Activated CD4-positive, alpha-beta memory T cell treated with anti-CD3 and anti-CD28 coated beads for 36 hours (primary cell): Measurements from ENCODE around the gene ADAMTS13. TPM values are rescaled to one million over a fixed set of nuclear protein-coding genes. Genes with fewer than 3 reads are reported as not detected.

Experiments used
- CTCF ChIA-PET: fragments of 350-600 bp; sonication (Branson Sonifier 250); formaldehyde crosslinking; loops from one replicate; lab custom pipeline; 2021; ENCODE audit warnings: antibody characterized with exemption, inconsistent platforms; lab: Charles Lee
- POLR2A ChIA-PET: fragments of 350-600 bp; sonication (Branson Sonifier 250); formaldehyde crosslinking; loops from one replicate; lab custom pipeline; 2021; ENCODE audit warnings: antibody characterized with exemption; lab: Charles Lee
- DNase-seq: peaks from one replicate; pipeline ENCODE4 v3.0.0-alpha.2; 2020
- H3K27ac Mint-ChIP-seq: one replicate; pipeline ENCODE4 v1.8.0; 2021; ENCODE audit warnings: mixed read lengths
- H3K27me3 Mint-ChIP-seq: one replicate; pipeline ENCODE4 v1.8.0; 2021; ENCODE audit warnings: mixed read lengths
- H3K36me3 Mint-ChIP-seq: one replicate; pipeline ENCODE4 v1.8.0; 2021; ENCODE audit warnings: mixed read lengths
- H3K4me1 Mint-ChIP-seq: one replicate; pipeline ENCODE4 v1.8.0; 2021; ENCODE audit warnings: low read depth, mixed read lengths
- H3K4me3 Mint-ChIP-seq: one replicate; pipeline ENCODE4 v1.8.0; 2021; ENCODE audit warnings: mild to moderate bottlenecking, mixed read lengths
- H3K9me3 Mint-ChIP-seq: one replicate; pipeline ENCODE4 v1.8.0; 2021; ENCODE audit warnings: mixed read lengths
- intact Hi-C: fragments of 100-400 bp; cut with micrococcal nuclease; formaldehyde crosslinking; loops from one replicate; pipeline ENCODE4 v1.15.1; 2023
- total RNA-seq, 2 experiments: library from RNA; stranded (reverse); gene quantifications; one replicate each; pipeline ENCODE4 v1.2.3, GENCODE V29; 2021

Gene ADAMTS13
- total RNA-seq, 2 experiments from 2014 or later, result 2.4 to 2.6 TPM

DNA sequence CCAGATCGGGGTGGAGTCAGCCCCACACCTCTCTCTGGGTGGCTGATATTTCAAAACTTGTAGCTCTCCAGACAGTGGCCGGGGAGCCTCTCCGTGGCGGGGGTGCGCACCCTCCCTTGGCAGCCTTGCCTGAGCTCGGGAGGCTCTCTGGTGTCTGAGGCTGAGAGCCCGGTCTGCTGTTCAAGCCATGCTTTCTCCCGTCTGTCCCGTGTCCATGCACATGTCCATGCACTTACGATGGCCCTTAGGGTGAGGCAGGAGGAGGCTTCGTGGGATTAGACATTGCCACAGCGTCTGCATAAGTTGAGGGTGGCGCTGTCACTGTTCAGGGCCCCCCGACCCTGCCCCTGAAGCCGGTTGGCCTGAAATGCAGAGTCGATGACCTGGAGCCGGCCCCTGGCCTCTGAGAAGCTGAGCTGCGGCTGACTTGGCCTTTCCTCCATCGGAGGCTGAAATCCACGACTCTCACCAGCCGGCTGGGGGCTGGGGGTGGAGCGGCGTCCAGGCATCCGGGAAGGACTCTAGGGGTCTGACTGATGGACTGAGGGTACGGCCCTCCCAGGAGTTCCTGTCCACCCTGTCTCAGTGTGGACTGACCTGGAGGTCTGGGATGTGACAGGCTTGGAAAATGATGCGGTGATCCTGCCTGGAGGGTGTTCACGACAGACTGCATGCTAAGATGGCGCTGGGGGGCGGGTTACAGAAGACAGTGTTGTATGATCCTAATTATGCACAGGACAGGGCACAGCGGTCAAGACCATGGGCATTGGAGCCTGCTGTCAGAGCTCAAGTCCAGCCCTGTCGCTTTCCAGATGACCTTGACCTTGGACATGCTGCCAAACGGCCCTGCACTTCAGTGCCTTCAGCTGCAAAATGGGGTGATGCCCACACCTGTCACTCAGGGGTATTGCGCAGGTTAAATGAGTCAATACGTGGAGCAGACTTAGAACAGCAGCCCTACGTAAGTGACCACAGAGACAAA is 75.0 kb downstream of the ADAMTS13 start:
- ChIA-PET POLR2A (no interaction called here), CTCF (no interaction called here)
- H3K9me3 Mint-ChIP-seq, result peaks cover 16% of the 10 kb centered on the region
- no peaks in the 10 kb centered on the region for H3K4me1 Mint-ChIP-seq
- H3K27me3 Mint-ChIP-seq, result peaks cover 13% of the 10 kb centered on the region
- H3K27ac Mint-ChIP-seq, result no peak overlapping the region
- no peak for DNase-seq
- peaks cover 3% of the 10 kb centered on the region for H3K36me3 Mint-ChIP-seq
- H3K4me3 Mint-ChIP-seq, result no peak overlapping the region
- intact Hi-C loops, result no loop called here

DNA sequence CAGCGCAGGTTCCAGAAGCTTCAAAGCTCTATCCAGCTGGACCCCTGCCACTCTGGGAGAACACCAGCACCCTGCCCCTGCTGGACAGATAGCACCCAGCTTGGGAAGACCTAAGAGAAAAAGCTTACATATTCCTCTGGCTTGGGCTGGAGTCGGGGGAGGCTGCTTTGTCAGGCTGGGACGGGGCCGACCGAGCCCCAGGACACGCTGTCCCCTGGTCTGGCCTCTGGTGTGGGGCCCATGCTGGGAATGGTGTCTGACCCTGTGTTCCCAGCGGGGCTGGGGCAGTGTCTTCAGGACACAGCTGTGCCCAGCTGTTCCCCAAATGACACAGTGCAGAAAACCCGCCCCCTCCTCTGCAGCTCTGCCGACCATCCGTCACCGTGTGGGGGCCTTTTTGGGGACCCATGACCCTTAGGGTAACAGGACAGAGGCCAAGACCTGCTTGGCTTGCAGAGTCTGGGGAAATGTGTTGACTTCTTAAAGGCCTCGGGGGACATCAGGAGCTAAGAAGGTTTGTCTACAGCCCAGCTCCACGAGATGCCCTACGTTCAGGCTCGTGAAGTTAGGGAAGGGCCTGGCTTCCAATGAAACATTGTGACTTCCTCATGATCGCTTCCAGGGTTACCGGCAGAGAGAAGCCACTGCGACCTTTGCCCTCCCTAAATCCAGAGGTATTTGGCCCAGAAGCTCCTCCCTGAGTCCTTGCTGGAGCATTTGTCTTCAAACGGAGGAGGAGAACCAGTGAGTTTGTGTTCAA is 77.1 kb downstream of the ADAMTS13 start:
- POLR2A ChIA-PET, result interaction anchor here (0.8 kb wide), 1 partner anchor 313 kb away, joined by 3 read pairs; no protein-coding TSS in a partner anchor
- intact Hi-C loops, result no loop called here

DNA sequence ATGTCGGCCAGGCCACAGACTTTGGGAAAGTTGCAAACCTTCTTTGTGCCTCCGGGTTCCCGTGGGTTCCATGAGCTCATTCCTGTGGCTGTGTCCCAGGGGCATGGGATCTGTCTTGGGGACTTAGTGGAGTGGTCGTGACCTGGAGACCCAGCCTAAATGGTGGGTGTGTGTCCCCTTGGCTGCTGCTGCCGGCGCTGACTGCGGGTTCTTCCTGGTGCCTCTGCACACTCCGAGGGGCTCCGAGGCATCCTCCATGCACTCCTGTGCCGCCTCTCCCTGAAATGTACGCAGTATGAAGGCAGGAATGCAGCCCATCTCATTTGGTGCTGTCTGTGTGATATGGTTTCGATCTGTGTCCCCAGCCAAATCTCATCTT is 77.7 kb downstream of the ADAMTS13 start:
- H3K27me3 Mint-ChIP-seq, result peaks cover 17% of the 10 kb centered on the region
- ChIA-PET POLR2A (no interaction called here), CTCF (no interaction called here)
- H3K36me3 Mint-ChIP-seq, result peaks cover 3% of the 10 kb centered on the region
- H3K9me3 Mint-ChIP-seq, result peaks cover 22% of the 10 kb centered on the region
- H3K27ac Mint-ChIP-seq, result no peak overlapping the region
- DNase-seq, result no peak
- H3K4me3 Mint-ChIP-seq, result no peak overlapping the region
- intact Hi-C loops, result no loop called here
- H3K4me1 Mint-ChIP-seq, result no peaks in the 10 kb centered on the region

More for the DNA sequence above, 77.1 kb downstream of the ADAMTS13 start:
- no peaks in the 10 kb centered on the region for H3K4me1 Mint-ChIP-seq
- CTCF ChIA-PET, result no interaction called here
- no peak overlapping the region for H3K4me3 Mint-ChIP-seq
- DNase-seq, result no peak
- H3K36me3 Mint-ChIP-seq, result peaks cover 3% of the 10 kb centered on the region
- peaks cover 17% of the 10 kb centered on the region for H3K27me3 Mint-ChIP-seq
- H3K9me3 Mint-ChIP-seq, result peaks cover 22% of the 10 kb centered on the region
- H3K27ac Mint-ChIP-seq, result no peak overlapping the region

DNA sequence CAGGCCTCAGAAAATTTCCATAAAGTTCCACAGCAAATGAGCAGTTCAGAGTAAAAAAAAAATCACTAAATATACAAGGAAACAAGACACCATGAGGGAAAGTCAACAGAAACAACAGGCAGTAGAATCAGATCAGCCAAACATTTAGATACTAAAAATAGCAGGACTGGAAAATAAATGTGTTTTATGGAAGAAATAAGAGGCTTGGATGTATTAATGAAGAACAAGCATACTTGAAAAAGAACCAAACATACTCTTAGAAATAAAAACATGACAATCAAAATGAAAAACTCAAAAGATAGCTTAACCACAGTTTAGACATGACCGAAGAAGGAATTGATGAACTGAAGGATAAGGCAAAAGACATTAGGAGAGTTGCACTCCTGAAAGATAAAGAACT is 79.9 kb downstream of the ADAMTS13 start:
- POLR2A ChIA-PET, result no interaction called here
- intact Hi-C loops, result no loop called here
- no peak overlapping the region for H3K27ac Mint-ChIP-seq
- H3K27me3 Mint-ChIP-seq, result peaks cover 17% of the 10 kb centered on the region
- H3K36me3 Mint-ChIP-seq, result peaks cover 3% of the 10 kb centered on the region
- H3K9me3 Mint-ChIP-seq, result peaks cover 22% of the 10 kb centered on the region
- no peak for DNase-seq
- no peaks in the 10 kb centered on the region for H3K4me1 Mint-ChIP-seq
- H3K4me3 Mint-ChIP-seq, result no peak overlapping the region
- CTCF ChIA-PET, result interaction anchor here (0.7 kb wide), 1 partner anchor 597 kb away, joined by 3 read pairs; no protein-coding TSS in a partner anchor

DNA sequence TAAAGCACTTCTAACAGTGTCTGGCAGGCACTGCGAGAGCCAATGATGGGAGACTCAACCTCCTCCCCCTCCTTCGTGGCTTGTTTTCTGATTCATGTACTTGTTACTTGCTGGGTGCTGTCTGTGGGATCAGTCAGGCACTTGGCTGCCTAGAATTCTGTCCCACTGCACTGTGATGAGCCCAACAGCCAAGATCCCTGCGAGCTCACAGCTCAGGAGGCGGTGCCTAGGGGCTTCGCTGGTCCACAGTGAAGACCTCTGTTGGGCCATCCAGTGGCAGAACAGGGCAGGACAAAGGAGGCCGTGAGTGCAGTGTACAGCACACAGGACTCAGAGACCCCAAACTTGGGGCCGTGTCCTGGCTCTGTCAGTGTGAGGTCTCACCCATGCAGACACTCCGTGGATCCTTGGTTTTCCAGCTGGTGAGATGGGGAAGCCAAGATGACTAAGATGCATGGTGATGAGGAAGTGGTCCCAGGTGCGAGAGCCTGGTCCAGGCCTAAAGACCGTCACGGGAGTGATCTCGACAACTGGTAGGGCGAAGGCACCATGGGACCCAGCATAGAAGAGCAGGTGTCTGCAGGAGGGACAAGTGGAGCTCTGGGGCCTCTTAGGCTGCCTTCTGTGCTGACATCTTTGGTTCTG is 83.1 kb downstream of the ADAMTS13 start:
- DNase-seq, result no peak
- Mint-ChIP-seq H3K27ac (no peak overlapping the region), H3K36me3 (peaks cover 3% of the 10 kb centered on the region), H3K4me3 (no peak overlapping the region), H3K9me3 (peaks cover 22% of the 10 kb centered on the region), H3K27me3 (peaks cover 6% of the 10 kb centered on the region), H3K4me1 (peaks cover 8% of the 10 kb centered on the region)
- POLR2A ChIA-PET, result no interaction called here
- CTCF ChIA-PET, result no interaction called here
- intact Hi-C loops, result no loop called here

DNA sequence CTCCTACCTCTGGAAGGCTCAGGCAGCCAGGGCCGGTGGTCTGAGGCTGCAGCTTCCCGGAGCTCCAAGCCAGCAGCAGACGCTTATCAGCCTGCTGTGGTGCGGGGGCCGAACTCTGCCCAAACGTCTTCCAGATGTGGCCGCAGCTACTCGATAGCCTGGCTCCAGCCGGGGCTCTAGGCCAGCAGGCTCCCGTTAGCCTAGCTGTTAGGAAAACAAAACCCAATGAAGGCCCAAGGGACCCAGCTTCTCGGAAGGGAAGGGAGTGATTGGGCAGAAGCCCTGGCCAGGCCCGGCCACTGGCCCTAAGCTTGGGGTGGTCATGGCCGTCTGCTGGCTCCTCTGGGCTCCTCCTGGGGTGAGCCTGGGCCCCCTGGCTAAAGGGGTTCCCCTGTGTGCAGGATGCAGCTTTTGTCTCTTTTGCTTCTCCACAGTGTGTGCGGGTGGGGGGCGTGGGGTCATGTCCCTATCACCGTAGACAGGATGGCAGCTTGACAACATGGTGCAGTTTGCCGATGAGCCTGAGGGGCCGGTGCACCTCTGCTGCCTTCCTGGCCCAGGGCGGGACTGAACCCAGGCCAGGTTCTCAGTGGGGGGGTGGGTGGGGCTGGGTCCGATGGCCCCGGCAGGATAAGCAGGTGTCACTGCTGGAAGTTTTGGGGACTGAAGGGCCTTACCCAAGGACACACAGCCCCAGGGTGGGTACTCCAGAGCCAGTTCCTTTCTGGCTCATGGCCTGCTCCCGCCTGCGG is 83.9 kb downstream of the ADAMTS13 start:
- H3K27ac Mint-ChIP-seq, result no peak overlapping the region
- H3K4me1 Mint-ChIP-seq, result peaks cover 8% of the 10 kb centered on the region
- ChIA-PET POLR2A (no interaction called here), CTCF (no interaction called here)
- intact Hi-C loops, result no loop called here
- H3K36me3 Mint-ChIP-seq, result peaks cover 3% of the 10 kb centered on the region
- peaks cover 5% of the 10 kb centered on the region for H3K27me3 Mint-ChIP-seq
- H3K4me3 Mint-ChIP-seq, result no peak overlapping the region
- no peak for DNase-seq
- H3K9me3 Mint-ChIP-seq, result peaks cover 17% of the 10 kb centered on the region

DNA sequence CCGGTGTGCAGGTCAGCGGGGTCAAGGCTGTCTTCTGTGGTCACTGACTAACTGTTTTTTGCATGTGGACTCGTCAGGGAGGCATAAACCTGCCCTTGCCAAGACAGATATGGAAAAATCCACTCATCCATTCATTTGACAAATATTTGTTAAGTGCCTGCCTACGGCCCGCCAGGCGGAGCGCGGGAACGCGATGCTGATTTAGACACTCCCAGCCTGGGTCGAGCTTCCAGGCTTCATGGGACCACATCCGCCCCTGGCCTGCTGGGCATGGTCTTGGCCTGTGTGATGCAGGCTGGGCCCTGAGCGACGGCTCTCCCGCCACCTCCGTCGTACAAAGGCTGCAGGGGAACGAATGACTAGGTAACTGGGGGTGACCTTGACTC is 84.5 kb downstream of the ADAMTS13 start:
- DNase-seq, result no peak
- ChIA-PET POLR2A (no interaction called here), CTCF (no interaction called here)
- Mint-ChIP-seq H3K4me1 (peaks cover 8% of the 10 kb centered on the region), H3K27me3 (peaks cover 4% of the 10 kb centered on the region), H3K9me3 (peaks cover 11% of the 10 kb centered on the region), H3K36me3 (no peaks in the 10 kb centered on the region), H3K27ac (no peak overlapping the region), H3K4me3 (no peak overlapping the region)
- intact Hi-C loops, result no loop called here

DNA sequence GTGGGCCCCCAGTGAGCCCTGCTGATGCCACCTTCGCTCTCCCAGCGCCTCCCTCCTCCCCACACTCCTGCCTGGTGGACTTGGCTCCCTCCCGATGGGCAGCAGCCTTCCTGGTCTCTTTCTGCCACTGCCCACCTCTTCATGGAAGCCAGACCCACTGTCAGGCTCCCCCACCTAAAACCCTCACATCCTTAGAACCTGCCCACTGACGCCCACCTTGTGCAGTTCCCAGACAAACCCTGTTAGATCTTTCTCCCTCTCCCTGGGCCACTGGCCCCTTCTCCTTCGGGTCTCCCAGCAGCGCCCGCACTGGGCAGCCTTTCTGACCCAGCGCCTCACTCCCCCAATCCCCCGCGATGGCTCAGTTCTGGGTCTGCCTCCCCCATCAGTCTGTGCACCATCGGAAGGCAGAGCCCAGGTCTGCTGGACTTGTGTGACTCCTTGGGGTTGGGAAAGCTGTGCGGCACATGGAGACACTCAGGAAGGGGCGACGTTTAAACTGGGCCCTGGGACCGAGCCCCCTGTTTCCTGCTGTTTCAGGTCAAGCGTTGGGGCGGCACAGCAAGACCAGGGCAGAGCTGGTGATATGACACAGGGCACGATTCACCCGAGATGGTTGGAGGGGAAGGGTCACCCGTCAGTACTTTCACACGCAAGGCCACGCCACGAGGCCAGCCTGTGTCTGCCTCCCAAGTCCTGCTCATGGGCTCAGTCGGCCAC is 85.2 kb downstream of the ADAMTS13 start:
- Mint-ChIP-seq H3K4me1 (peaks cover 8% of the 10 kb centered on the region), H3K27me3 (peaks cover 4% of the 10 kb centered on the region), H3K36me3 (no peaks in the 10 kb centered on the region), H3K4me3 (no peak overlapping the region), H3K9me3 (peaks cover 4% of the 10 kb centered on the region), H3K27ac (no peak overlapping the region)
- CTCF ChIA-PET, result no interaction called here
- intact Hi-C loops, result no loop called here
- no peak for DNase-seq
- POLR2A ChIA-PET, result no interaction called here

DNA sequence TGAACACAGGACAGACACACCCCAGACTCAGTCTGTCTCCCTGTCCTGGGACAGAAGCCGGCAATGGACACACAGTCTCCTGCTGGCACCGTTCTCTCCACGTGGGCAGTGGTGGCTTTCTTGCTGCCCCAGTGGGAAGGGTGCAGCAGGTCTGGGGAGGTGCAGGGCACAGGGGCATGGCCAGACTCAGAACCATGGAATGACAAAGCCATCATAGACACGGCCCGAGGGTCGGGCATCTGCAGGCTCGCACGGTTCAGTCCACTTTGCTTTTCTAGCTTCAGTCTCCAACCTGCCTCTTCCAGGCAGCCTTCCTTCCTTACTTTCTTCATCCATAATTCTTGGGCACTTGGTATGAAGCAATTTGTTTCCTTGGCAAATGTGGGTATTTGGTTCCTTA is 85.9 kb downstream of the ADAMTS13 start:
- POLR2A ChIA-PET, result no interaction called here
- H3K27ac Mint-ChIP-seq, result no peak overlapping the region
- intact Hi-C loops, result no loop called here
- no peaks in the 10 kb centered on the region for H3K36me3 Mint-ChIP-seq
- peaks cover 8% of the 10 kb centered on the region for H3K4me1 Mint-ChIP-seq
- H3K9me3 Mint-ChIP-seq, result no peaks in the 10 kb centered on the region
- DNase-seq, result no peak
- H3K27me3 Mint-ChIP-seq, result peaks cover 4% of the 10 kb centered on the region
- CTCF ChIA-PET, result no interaction called here
- H3K4me3 Mint-ChIP-seq, result no peak overlapping the region
